ENCODE measurements around the gene CGB2.
"Not testable (repeated sequence)": the region's sequence is repeated elsewhere in the genome, so short reads cannot be mapped to it uniquely, and the experiment has no call there.

CGB2 gene

DNA sequence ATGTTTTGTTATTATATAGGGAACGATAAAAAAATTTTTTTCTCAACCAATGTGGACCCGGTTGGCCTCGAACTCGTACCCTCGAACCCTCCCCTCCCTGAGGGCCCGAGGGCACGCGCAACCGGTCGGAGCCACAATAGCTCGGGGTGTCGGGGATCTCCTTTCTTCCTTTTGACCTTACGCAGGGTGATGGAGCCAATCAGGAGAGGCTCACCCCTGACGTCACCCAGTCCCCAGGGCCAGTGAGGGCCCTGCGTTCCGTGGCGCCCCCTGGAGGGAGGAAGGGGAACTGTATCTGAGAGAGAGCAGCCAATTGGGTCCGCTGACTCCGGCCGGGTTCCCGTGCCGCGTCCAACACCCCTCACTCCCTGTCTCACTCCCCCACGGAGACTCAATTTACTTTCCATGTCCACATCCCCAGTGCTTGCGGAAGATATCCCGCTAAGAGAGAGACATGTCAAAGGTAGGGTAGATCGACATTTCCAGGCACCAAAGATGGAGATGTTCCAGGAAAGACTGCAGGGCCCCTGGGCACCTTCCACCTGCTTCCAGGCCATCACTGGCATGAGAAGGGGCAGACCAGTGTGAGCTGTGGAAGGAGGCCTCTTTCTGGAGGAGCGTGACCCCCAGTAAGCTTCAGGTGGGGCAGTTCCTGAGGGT lies at the start of gene CGB2:
Gene CGB2 (plus strand): TSS at position 249 of the 660 bp plus-strand sequence. CDS start 206 bp downstream, at position 455.
- not testable (repeated sequence) for DNase-seq (ENCODE audit: low spot score)

DNA sequence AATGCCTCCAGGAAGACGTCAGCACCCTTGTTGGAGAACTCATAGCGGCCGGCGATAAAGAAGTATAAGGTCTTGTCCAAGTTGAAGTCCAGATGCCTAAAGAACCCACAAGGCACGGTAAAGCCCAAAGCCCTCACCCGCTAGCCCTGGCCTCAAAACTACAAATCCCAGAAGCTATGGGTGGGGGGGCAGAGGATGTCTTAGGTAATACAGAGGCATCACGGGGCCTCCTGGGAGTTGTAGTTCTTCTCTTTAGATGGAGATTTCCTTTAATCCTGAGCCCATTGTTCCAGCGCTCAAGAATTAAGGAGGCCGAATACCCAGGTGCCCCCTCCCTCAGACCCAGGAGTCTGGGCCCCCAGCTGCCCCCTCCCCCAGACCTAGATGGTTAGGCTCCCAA lies 49.4 kb upstream of the CGB2 start:
- DNase-seq (ENCODE audit: low spot score), result no peak

DNA sequence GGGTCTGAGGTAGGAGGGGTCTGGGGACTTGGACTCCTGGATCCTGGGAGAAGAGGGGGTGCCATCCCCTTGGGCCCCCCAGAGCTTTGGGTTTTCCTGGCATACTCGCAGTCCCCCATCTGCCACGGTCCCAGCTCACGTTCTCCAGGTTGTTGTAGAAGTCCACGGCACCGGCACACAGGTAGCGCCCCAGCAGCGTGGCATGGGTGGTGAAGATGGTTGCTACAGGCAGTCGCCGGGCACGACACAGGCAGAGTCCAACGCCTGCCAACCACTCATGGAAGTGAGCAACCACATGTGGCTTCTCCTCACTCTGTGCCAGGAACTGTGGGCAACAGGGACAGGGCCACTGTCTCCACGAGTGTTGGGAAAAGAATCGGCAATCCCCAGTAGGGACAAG lies 46.0 kb upstream of the CGB2 start:
- DNase-seq (ENCODE audit: low spot score), result no peak

DNA sequence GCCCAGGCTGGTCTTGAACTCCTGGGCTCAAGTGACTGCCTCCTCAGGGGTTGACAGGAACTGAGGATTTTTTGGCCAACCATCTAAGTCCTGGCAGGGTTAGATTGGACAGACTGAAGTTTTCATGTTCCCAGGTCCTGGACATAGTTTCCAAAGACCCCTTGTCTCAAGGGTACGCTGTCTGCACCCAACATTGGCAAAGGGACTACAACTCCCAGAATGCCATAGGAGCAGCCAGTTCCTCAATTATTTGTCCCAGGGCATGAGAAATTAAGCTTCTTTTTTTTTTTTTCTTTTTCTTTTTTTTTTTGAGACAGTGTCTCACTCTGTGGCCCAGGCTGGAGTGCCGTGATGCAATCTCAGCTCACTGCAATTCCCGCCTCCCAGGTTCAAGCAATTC lies 45.5 kb upstream of the CGB2 start:
- DNase-seq (ENCODE audit: low spot score), result no peak

DNA sequence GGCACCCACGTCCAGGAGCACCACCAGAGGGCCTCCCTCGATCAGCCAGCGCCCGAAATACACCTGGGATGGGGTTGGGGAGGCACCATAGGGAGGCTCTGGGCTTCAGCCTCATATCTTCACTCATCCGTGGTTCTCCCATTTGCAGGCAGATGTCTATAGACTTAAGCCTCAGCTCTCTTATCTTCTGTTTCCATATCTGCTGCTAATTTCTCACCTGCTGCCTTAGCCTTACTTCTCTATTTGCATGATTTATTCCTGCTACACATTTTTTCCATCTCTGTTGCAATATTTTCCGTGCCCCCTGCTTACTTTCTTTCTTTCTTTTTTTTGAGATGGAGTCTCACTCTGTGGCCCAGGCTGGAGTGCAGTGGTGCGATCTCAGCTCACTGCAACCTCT lies 44.4 kb upstream of the CGB2 start:
- no peak for DNase-seq (ENCODE audit: low spot score)

DNA sequence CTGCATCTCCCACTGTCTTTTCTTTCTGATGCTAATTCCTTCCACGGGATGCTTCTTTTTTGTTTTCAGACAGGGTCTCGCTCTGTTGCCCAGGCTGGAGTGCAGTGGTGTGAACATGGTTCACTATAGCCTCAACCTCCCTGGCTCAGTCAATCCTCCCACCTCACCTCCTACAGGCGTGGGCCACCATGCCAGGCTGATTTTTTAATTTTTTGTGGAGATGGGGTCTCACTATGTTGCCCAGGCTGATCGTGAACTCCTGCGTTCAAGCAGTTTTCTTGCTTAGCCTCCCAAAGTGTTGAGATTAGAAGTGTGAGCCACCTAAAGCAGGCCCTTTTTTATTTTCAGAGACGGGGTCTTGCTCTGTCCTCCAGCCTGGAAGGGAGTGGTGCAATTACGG lies 43.4 kb upstream of the CGB2 start:
- DNase-seq (ENCODE audit: low spot score), result no peak

DNA sequence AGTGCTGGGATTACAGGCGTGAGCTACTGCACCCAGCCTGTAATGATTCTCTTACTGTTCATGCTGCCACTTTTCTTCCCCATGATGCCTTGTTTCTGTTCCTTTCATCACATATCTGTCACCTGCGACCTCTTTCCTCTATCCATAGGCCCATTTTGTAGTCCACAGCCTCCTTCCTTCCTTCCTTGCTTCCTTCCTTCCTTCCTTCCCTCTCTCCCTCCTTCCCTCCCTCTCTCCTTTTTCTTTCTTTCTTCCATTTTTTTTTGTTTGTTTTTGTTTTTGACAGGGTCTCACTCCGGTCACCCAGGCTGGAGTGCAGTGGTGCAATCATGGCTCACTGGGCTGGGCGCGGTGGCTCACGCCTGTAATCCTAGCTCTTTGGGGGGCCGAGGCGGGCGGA lies 42.8 kb upstream of the CGB2 start:
- no peak for DNase-seq (ENCODE audit: low spot score)

DNA sequence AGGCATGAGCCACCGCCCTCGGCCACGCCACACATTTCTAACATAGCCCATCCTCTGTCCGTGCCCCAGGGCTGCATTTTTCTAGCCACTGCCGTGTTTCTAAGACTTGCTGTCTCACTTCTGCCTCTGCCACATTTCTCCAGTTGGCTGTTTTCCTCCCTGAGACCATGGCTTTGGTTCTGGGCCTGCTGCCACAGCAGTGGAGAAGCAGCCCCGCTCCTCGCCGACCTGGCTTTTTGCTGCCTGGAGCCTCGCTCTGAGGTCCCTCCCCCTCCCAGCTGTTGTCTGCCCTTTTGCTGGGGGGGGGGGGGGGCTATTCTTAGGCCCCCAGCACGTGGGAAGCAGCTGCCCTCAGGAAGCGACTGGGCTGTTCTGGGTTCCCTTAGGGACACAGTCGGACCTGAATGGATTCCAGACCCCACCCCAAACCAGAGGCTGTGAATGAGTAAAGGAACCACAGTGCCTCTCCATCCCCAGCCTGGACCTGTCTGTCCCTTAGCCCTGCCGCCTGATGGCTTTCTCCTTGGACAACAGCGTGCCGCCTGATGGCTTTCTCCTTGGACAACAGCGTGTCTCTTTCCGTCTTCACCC lies 41.9 kb upstream of the CGB2 start:
- peak; percentile 20 for DNase-seq (ENCODE audit: low spot score)

DNA sequence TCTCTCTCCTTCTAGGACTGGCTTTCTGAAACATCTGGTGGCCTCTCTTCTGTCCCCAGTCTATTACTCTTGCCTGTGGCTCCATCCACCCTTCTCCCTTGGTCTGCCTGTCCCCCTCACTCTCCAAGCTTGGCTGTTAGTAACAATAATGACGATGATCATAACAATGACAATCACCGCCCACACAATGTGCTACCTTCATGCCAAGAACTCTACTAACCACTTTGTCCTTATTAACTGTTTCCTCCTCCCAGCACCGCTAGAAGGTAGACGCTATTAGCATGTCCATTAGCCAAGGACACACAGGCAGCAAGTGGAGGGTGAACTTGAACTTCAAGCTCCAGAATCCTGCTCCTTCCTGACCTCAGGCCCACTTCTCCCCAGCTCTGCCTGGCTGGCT lies 41.3 kb upstream of the CGB2 start:
- no peak for DNase-seq (ENCODE audit: low spot score)

DNA sequence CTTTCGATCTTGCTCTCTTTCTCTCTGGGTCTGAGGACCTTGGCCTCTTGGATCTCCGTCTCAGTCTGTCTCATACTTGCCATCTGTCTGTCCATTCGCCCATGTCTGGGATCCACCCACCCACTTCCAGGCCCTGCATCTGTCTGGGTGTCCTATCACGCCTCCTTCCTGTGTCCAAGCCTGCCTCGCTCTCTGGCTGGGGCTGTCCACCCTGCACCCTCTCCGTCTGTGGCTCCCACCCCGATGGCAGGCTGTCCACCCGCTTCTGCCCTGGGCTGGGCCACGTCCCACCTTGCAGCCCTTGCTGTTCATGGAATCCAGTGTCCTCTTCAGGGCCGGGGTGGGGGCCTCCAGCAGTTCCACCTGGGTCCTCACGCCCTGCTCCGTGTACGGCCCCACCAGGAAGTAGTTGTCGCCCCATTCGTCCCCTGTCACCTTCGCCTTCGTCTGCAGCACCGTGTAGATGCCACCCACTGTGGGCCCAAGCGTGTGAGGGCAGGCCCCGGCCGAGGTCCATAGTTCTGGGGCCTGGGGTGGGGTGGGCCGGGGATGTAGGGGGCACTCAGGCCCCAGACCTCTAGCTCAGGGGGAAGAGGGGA lies 40.6 kb upstream of the CGB2 start:
- no peak for DNase-seq (ENCODE audit: low spot score)

DNA sequence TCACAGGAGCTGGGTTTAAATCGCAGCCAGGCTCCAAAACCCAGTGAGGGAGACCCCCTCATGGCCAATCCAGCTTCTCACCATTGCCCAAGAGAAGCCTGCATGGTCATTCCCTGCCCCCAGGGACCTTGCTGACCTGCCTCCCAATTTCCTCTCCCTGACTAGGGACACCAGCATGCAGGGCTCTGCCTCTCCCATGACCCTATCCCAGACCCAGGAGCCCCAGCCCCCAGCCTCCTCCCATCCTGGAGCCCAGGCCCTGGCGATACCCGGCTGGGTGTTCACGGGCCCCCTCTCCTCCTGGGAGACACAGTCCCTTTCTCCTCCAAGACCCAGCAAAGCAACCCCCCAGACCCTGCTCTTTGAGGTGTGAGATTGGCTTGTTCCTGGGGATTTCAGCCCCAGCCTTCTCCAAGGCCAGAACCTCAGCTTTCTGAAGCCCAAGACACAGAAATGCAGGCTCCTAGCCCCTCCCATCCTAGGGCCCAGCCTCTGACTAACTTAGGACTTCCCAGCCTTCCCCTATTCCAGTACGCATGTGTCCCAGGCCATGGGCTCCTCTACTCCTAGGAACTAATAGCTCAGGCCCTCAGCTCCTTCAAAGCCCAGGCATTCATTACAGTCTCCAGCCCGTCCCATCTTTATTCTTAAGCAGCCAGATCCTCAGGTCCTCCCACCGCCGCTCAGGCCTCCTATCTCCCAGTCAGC lies 39.7 kb upstream of the CGB2 start:
- DNase-seq (ENCODE audit: low spot score), result peak; percentile 69

DNA sequence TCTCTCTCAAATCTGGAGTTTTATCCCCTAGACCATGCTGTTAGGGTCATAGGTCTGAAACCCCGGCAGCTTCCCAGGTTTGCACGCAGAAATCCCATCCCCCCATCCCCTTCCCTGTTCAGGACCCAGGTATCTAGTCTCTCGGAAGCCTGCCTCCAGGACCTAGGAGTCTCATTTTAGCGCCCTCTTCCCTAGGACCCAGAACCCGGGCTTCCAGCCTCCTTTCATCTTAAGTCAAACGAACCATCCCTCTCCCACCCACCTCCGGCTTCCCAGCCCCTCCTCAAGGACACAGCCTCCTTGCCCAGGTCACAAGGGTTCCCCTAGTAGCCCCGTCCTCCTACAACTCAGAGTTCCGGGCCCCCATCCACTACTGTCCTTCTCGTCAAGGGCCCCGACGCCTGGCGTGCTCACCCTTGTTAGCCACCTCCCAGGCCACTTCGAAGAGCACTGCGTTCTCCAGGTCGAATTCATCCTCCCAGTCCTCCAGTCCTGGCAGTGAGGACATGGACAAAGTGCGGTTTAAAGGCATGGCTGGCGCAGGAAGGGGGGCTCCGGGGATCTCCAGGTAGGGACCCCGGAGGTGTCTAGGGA lies 39.0 kb upstream of the CGB2 start:
- DNase-seq (ENCODE audit: low spot score), result peak; percentile 42

DNA sequence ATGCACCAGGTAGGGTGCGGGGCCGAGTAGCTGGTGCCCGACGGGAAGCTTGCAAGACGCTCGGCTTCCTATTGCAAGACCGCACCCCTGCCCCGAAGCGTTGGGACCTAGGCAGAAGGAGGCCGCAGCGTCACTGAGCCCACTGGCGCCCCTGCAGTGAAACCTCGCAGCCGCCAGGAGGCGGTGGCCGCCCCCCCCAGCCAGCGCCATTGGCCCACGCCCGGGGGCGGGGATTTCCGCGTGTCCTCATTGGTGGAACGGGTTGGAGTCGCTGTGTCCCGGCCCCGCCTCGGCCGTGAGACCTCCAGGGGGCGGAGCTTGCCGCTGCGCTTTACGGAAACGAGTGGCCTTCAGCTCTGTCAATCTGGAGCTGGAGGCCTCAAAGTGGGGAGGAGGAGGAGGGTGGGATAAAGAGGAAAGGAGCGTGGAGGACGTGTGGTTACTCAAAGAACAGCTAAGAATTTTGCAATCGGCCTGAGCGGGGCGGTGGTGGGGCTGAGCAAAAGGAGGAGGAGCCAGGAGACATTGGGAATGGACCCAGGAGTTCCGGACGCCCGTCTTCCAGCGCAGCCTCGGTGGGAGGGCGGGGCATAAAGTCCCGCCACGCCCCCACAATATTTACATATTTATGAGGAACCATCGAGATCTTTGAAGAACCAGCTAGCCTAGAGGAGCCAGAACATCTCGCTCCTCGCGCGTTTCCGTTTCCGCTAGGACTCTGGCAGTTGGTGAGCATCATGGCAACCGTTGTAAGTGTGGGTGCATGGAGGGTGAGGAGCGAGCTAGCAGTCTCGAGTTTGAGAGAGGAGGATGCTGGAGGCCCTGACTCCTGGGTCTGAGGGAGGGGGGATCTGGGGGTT lies 38.3 kb upstream of the CGB2 start, which contains the start of the genes GYS1 and RUVBL2:
Gene GYS1 (minus strand): TSS at position 135 of the 860 bp plus-strand sequence. CDS start 197 bp downstream, outside the sequence.
Gene RUVBL2 (plus strand): TSS at position 713 of the 860 bp plus-strand sequence. CDS start 25 bp downstream, at position 738.
- peak; percentile 99 for DNase-seq (ENCODE audit: low spot score)

DNA sequence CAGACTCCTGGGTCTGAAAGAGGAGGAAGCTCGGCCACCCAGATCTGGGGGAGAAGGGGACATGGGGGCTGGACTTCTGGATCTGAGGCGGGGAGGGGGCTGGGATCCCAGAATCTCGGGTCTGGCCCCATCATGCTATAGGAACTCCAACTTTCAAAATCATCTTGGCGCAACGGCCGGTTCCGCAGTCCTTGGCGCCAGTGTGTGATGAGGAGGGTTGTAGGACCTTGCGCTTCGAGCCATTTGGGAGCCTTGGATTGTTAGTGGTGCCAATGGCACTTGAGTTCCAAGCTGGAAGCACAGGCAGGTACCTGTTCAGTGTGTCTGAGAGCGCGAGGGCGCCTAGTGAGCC lies 37.7 kb upstream of the CGB2 start:
- no peak for DNase-seq (ENCODE audit: low spot score)

DNA sequence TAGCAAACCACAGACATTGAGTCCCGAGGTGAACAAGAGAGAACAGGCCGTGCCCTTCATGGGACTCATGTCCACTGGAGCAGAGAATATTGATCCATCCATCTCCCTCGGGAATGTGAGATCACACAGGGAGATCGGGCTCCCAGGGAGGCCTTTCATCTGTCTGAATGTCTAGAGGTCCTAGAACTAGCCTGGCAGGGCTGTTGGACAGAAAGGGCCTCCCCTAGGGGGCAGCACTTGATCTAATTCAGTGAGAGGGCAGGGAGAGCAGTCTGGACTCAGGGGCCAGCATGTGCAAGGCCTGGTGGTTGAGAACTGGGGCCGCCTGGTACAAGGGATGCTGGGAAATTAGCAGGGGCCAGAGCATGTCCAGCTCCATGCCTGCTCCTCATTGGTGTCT lies 33.7 kb upstream of the CGB2 start:
- DNase-seq (ENCODE audit: low spot score), result peak; percentile 49

DNA sequence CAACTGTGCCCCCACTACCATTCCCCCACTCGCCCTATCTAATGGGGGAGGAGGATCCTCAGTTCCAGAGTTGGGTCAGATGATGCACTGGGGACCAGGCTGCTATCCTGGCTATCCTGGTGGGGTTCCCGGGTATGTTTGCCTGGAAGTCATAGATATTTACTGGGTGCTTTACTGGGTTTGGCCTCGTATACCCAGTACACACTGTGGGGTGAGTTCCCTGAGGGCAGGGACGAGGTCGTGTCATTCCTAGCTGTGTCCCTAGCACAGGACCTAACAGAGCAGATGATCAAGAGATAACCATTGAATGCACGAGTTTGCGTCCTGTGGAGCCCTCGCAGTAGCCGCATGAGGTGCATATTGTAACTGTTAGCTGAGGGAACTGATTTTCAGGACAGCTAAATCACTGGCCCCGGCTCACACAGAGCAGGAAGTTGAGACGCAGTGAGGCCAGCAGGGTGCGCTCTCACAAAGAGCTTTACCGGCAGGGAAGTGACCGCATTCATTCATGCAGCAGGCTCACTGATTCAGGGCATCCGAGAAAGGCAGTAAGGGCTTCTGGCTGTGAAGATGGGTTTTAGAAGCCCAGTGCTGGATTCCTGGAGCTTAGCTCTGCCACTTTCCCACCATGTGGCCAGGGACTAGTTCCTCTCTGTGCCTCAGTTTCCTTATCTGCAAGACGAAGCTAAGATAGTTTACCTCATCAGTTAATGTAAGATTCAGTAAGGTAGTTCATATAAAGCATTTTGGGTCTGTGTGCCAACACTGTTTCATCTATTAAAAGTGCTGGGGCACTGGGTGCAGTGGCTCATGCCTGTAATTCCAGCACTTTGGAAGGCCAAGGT lies 32.0 kb upstream of the CGB2 start:
- peak; percentile 61 for DNase-seq (ENCODE audit: low spot score)

DNA sequence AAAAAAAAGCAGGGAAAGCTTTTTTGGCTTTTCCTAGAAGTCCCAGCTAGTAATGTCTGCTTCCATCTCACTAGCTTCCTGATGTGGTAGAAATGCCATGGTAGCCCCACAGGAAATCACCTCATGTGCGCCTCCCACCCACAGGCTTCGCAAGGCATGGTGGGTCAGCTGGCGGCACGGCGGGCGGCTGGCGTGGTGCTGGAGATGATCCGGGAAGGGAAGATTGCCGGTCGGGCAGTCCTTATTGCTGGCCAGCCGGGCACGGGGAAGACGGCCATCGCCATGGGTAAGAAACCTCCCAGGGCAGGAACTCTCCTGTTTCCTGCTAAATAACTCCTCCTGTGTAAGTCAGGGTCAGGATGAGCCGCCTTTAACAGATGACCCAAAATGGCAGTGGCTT lies 27.6 kb upstream of the CGB2 start:
- DNase-seq (ENCODE audit: low spot score), result no peak

DNA sequence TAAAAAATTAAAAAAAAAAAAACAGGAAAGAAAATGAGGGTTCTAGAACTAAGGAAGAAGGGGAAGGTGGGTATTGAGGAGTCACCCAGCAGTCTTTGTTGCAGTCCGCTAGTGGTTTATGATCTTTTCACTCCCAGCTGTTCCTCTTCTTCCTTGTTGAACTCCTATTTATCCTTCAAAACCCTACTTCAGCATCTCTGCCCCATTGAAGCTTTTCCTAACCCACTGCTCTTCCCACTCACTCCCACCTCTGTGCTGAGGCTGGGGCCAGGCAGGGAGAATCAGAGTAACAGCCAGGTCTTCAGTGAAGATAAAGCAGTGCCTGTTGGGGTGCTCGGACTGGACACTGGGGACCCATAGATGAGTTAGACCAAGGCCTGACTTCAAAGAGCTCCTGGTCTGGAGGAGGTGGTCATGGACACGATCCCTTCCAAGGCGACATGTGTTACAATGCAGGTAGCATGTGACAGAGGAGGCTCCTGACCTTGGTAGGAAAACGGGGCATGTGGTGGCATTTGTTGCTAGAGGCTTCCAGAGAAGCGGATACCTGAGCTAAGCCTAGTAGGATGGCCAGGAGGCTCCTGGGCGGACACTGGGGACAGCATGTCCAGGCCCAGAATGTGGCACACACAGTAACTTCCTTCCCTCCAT lies 26.6 kb upstream of the CGB2 start:
- DNase-seq (ENCODE audit: low spot score), result no peak

DNA sequence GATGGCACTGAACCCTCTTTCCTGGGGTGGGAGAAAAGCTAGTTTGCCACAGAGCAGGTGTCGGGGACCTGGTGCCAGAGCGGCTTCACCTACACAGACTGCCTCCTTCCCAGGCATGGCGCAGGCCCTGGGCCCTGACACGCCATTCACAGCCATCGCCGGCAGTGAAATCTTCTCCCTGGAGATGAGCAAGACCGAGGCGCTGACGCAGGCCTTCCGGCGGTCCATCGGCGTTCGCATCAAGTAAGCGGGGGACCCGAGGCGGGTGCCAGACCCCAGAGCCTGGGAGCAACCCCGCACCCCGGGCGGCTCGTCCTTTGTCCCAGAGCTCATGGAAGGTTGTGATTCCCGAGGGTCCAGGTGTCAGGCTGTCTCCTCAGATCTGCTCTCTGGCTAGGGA lies 24.8 kb upstream of the CGB2 start:
- no peak for DNase-seq (ENCODE audit: low spot score)

DNA sequence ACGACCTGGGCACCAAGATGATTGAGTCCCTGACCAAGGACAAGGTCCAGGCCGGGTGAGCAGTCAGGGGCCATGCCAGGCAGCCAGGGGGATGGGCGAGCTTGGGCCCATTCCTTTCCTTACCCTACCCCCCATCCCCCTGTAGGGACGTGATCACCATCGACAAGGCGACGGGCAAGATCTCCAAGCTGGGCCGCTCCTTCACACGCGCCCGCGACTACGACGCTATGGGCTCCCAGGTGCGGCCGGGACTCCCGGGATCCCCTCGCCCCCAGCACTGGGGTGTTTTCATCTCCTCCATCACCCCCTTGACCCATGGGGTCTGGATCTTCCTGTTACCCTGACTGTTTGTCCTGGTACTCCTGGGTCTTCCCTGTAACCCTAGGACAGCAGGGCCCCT lies 21.9 kb upstream of the CGB2 start:
- DNase-seq (ENCODE audit: low spot score), result no peak
